Raji (cell line): Measurements from ENCODE around the gene TIMM22.

Experiments used
- POLR2A ChIP-seq: IDR thresholded peaks from 2 replicates; pipeline ENCODE4 v1.6.1; 2011; ENCODE audit warnings: low read depth, low read length, control low read depth; ENCODE audit not compliant: insufficient read depth

The TIMM22 gene

DNA sequence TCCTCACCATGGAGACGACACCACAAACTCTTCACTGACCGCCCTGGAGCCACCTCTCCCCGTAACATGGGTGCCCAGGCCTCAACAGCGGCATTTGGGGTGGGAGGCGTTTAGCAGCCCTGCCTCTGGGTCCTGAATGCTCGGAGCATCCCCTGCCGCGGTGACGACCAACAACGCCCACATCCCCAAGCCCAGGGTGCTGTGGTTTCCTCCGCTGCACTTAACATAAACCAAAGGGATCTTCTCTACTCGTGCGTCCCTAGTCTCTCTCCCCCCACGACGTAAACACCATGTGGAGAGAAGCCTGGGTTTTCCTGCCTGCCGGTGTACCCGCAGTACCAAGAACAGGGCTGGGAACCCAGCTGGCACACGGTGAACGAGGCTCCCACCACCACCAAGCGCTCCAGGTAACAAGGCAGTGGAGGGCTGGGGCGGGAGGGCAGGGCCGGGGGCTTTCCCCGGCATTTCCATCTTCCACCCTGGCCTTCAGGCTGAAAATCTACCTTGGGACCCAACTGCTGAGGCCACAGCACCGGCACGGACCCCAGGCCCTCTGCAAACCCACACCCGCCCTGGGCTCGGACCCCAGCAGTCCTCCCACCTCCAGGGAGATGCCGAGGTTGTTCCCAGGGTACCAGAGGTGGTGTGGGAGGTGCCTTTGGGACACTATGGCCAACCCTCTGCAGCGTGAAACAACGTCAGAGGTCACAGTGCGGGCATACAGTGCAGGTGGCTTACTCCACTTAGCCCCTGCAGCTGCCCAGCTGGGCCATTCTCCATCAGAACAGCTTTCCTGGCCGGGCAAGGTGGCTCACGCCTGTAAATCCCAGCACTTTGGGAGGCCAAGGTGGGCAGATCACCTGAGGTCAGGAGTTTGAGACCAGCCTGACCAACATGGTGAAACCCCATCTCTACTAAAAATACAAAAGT lies 54.3 kb downstream of the TIMM22 start:
- TF ChIP-seq POLR2A = no peak
